Stimulated activated CD4-positive, alpha-beta T cell treated with anti-CD3 and anti-CD28 coated beads, Interleukin-15, amount 100 ng/mL, for 1 hour (primary cell): Measurements from ENCODE around the gene HMG20A.
"Not testable (repeated sequence)": the region's sequence is repeated elsewhere in the genome, so short reads cannot be mapped to it uniquely, and the experiment has no call there.

Experiments
- DNase-seq, 2 donors: peaks; one replicate each; pipeline ENCODE4 v3.0.0-alpha.2; 2020; ENCODE audit warnings: low read depth in 1 of 2, low spot score in 1 of 2

HMG20A gene

GRCh38 chr15:77420610-77421369, at the start of gene HMG20A:
Gene HMG20A (plus strand): TSS chr15:77420888. CDS start chr15:77458408, 37,520 bp downstream.
- peak; percentile 12 to 31 for DNase-seq

GRCh38 chr15:77371850-77372563, 48.7 kb upstream of the HMG20A start:
- DNase-seq, result no peak

- DNase-seq, result no peak
Observed at GRCh38 chr15:77373441-77373840, 47.2 kb upstream of the HMG20A start.

GRCh38 chr15:77375133-77375532, 45.6 kb upstream of the HMG20A start:
- no peak for DNase-seq

- DNase-seq, result no peak
Observed at GRCh38 chr15:77376770-77377169, 43.9 kb upstream of the HMG20A start.

GRCh38 chr15:77380033-77380432, 40.7 kb upstream of the HMG20A start:
- DNase-seq, result no peak

- no peak for DNase-seq
Observed at GRCh38 chr15:77384086-77384485, 36.6 kb upstream of the HMG20A start.

- DNase-seq, result no peak
Observed at GRCh38 chr15:77384589-77385359, 35.9 kb upstream of the HMG20A start.

GRCh38 chr15:77386626-77387025, 34.1 kb upstream of the HMG20A start:
- DNase-seq, result no peak

- DNase-seq, result no peak
Observed at GRCh38 chr15:77387365-77388105, 33.2 kb upstream of the HMG20A start.

- DNase-seq, result no peak
Observed at GRCh38 chr15:77391372-77391951, 29.2 kb upstream of the HMG20A start.

GRCh38 chr15:77392762-77393470, 27.8 kb upstream of the HMG20A start:
- DNase-seq, result no peak

GRCh38 chr15:77393471-77393840, 27.2 kb upstream of the HMG20A start:
- DNase-seq, result no peak

- DNase-seq, result no peak
Observed at GRCh38 chr15:77395013-77395774, 25.5 kb upstream of the HMG20A start.

GRCh38 chr15:77396692-77397091, 24.0 kb upstream of the HMG20A start:
- no peak for DNase-seq

- no peak for DNase-seq
Observed at GRCh38 chr15:77398927-77399326, 21.8 kb upstream of the HMG20A start.

GRCh38 chr15:77400258-77400657, 20.4 kb upstream of the HMG20A start:
- DNase-seq, result no peak

- no peak for DNase-seq
Observed at GRCh38 chr15:77402740-77403379, 17.8 kb upstream of the HMG20A start.

- not testable (repeated sequence) for DNase-seq
Observed at GRCh38 chr15:77406173-77406759, 14.4 kb upstream of the HMG20A start.
